SU-DHL-6 (cell line): Measurements from ENCODE around the gene KLHL25.

Experiments
- H2AFZ ChIP-seq: fragments of 200-600 bp; sonication (generic); 2 replicates; pipeline ENCODE4 v1.6.1; 2014; ENCODE audit warnings: low read depth, mild to moderate bottlenecking, moderate library complexity, mixed read lengths, antibody characterized with exemption, low read length; ENCODE audit not compliant: severe bottlenecking
- H3F3A ChIP-seq: fragments of 200-600 bp; shearing (Covaris generic); 2 replicates; pipeline ENCODE4 v1.6.0; 2016; ENCODE audit warnings: antibody characterized with exemption, mild to moderate bottlenecking; ENCODE audit not compliant: insufficient read depth
- H3K27ac ChIP-seq: fragments of 200-600 bp; sonication (generic); 2 replicates; pipeline ENCODE4 v1.5.1; 2016; ENCODE audit warnings: low read depth, mild to moderate bottlenecking, low read length, moderate library complexity, mixed read lengths
- H3K27me3 ChIP-seq: fragments of 200-600 bp; sonication (generic), shearing (Covaris generic); 2 replicates; pipeline ENCODE4 v1.6.0; 2014; ENCODE audit warnings: mild to moderate bottlenecking, low read length
- H3K36me3 ChIP-seq: fragments of 200-600 bp; sonication (generic); 2 replicates; pipeline ENCODE4 v1.6.1; 2014; ENCODE audit warnings: mild to moderate bottlenecking, low read length, mixed read lengths
- H3K4me2 ChIP-seq: fragments of 300-600, 200-600 bp; shearing (Covaris generic), sonication (generic); 2 replicates; pipeline ENCODE4 v1.6.0; 2014; ENCODE audit warnings: low read length, low read depth, mild to moderate bottlenecking; ENCODE audit not compliant: poor library complexity, severe bottlenecking
- H3K4me3 ChIP-seq: fragments of 200-600 bp; sonication (generic); 2 replicates; pipeline ENCODE4 v1.5.1; 2014; ENCODE audit warnings: antibody characterized with exemption, low read length, mild to moderate bottlenecking, mixed read lengths; ENCODE audit not compliant: insufficient read depth, poor library complexity, severe bottlenecking
- H3K79me2 ChIP-seq: fragments of 200-600 bp; sonication (generic); 2 replicates; pipeline ENCODE4 v1.6.1; 2014; ENCODE audit warnings: mild to moderate bottlenecking, low read length, moderate library complexity; ENCODE audit not compliant: insufficient read depth
- H3K9ac ChIP-seq: fragments of 200-600 bp; sonication (generic); 2 replicates; pipeline ENCODE4 v1.7.0; 2014; ENCODE audit warnings: mild to moderate bottlenecking, low read length
- H3K9me2 ChIP-seq: fragments of 200-600 bp; sonication (generic); replicated peaks from 2 replicates; pipeline ENCODE4 v1.6.1; 2014; ENCODE audit warnings: low read length; ENCODE audit not compliant: insufficient read depth
- H3K9me3 ChIP-seq: fragments of 200-600 bp; sonication (generic); 2 replicates; pipeline ENCODE4 v1.6.1; 2014; ENCODE audit warnings: low read length, mixed read lengths; ENCODE audit not compliant: insufficient read depth
- H4K20me1 ChIP-seq: fragments of 200-600 bp; sonication (generic); 2 replicates; pipeline ENCODE4 v1.6.1; 2014; ENCODE audit warnings: low read depth, mild to moderate bottlenecking, antibody characterized with exemption, low read length, moderate library complexity, mixed read lengths
- CTCF ChIP-seq: fragments of 200-600 bp; sonication (generic); IDR thresholded peaks from one replicate; pipeline ENCODE4 v1.5.1; 2017; ENCODE audit warnings: antibody characterized with exemption, mild to moderate bottlenecking, low read length, moderate library complexity; ENCODE audit not compliant: insufficient read depth, poor library complexity, severe bottlenecking
- EZH2phosphoT487 ChIP-seq: fragments of 200-600 bp; sonication (generic), shearing (Covaris generic); conservative IDR thresholded peaks from 2 replicates; pipeline ENCODE4 v1.6.1; 2018; ENCODE audit warnings: mild to moderate bottlenecking, antibody characterized with exemption, low read length, moderate library complexity, mixed read lengths

Gene KLHL25

GRCh38 chr15:85839643-85840042 lies 44.9 kb upstream of the KLHL25 start:
- H3K4me2 ChIP-seq: no peak overlapping the region

GRCh38 chr15:85838655-85839054 lies 43.9 kb upstream of the KLHL25 start:
- no peak overlapping the region for H3K9ac ChIP-seq
- H3K9me3 ChIP-seq: no peaks in the 10 kb centered on the region
- no peak overlapping the region for H3K4me2 ChIP-seq
- no peaks in the 10 kb centered on the region for H4K20me1 ChIP-seq
- H3K9me2 ChIP-seq: no peaks in the 10 kb centered on the region
- H3K36me3 ChIP-seq: no peaks in the 10 kb centered on the region
- TF ChIP-seq CTCF (no peak), EZH2phosphoT487 (no peak)
- no peak overlapping the region for H3K27ac ChIP-seq
- no peak overlapping the region for H2AFZ ChIP-seq
- no peaks in the 10 kb centered on the region for H3K79me2 ChIP-seq
- no peaks in the 10 kb centered on the region for H3F3A ChIP-seq
- H3K4me3 ChIP-seq: no peak overlapping the region
- no peaks in the 10 kb centered on the region for H3K27me3 ChIP-seq

More at GRCh38 chr15:85839643-85840042, 44.9 kb upstream of the KLHL25 start:
- Histone ChIP-seq H3K36me3 (no peaks in the 10 kb centered on the region), H3K27ac (no peak overlapping the region), H3K79me2 (no peaks in the 10 kb centered on the region), H3K27me3 (no peaks in the 10 kb centered on the region), H3K9ac (no peak overlapping the region), H3K4me3 (no peak overlapping the region), H3K9me3 (no peaks in the 10 kb centered on the region), H3K9me2 (no peaks in the 10 kb centered on the region), H4K20me1 (no peaks in the 10 kb centered on the region), H2AFZ (no peak overlapping the region), H3F3A (no peaks in the 10 kb centered on the region)
- TF ChIP-seq EZH2phosphoT487 (no peak), CTCF (no peak)

- Histone ChIP-seq H3K9ac (no peak overlapping the region), H3K36me3 (no peaks in the 10 kb centered on the region), H3K27me3 (no peaks in the 10 kb centered on the region), H3K4me2 (no peak overlapping the region), H3K9me2 (no peaks in the 10 kb centered on the region), H3F3A (no peaks in the 10 kb centered on the region), H3K79me2 (no peaks in the 10 kb centered on the region), H3K9me3 (no peaks in the 10 kb centered on the region), H4K20me1 (no peaks in the 10 kb centered on the region), H2AFZ (no peak overlapping the region), H3K27ac (no peak overlapping the region), H3K4me3 (no peak overlapping the region)
- TF ChIP-seq CTCF (no peak), EZH2phosphoT487 (no peak)
These were observed 43.2 kb upstream of the KLHL25 start for GRCh38 chr15:85837881-85838280.
